Measurements from ENCODE around the gene TP53BP2.
A peak's percentile ranks its signal among the peaks of the same experiment; 100 is the strongest.
"Not testable (repeated sequence)": the region's sequence is repeated elsewhere in the genome, so short reads cannot be mapped to it uniquely, and the experiment has no call there.

TP53BP2 gene, protein sequence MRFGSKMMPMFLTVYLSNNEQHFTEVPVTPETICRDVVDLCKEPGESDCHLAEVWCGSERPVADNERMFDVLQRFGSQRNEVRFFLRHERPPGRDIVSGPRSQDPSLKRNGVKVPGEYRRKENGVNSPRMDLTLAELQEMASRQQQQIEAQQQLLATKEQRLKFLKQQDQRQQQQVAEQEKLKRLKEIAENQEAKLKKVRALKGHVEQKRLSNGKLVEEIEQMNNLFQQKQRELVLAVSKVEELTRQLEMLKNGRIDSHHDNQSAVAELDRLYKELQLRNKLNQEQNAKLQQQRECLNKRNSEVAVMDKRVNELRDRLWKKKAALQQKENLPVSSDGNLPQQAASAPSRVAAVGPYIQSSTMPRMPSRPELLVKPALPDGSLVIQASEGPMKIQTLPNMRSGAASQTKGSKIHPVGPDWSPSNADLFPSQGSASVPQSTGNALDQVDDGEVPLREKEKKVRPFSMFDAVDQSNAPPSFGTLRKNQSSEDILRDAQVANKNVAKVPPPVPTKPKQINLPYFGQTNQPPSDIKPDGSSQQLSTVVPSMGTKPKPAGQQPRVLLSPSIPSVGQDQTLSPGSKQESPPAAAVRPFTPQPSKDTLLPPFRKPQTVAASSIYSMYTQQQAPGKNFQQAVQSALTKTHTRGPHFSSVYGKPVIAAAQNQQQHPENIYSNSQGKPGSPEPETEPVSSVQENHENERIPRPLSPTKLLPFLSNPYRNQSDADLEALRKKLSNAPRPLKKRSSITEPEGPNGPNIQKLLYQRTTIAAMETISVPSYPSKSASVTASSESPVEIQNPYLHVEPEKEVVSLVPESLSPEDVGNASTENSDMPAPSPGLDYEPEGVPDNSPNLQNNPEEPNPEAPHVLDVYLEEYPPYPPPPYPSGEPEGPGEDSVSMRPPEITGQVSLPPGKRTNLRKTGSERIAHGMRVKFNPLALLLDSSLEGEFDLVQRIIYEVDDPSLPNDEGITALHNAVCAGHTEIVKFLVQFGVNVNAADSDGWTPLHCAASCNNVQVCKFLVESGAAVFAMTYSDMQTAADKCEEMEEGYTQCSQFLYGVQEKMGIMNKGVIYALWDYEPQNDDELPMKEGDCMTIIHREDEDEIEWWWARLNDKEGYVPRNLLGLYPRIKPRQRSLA

DNA sequence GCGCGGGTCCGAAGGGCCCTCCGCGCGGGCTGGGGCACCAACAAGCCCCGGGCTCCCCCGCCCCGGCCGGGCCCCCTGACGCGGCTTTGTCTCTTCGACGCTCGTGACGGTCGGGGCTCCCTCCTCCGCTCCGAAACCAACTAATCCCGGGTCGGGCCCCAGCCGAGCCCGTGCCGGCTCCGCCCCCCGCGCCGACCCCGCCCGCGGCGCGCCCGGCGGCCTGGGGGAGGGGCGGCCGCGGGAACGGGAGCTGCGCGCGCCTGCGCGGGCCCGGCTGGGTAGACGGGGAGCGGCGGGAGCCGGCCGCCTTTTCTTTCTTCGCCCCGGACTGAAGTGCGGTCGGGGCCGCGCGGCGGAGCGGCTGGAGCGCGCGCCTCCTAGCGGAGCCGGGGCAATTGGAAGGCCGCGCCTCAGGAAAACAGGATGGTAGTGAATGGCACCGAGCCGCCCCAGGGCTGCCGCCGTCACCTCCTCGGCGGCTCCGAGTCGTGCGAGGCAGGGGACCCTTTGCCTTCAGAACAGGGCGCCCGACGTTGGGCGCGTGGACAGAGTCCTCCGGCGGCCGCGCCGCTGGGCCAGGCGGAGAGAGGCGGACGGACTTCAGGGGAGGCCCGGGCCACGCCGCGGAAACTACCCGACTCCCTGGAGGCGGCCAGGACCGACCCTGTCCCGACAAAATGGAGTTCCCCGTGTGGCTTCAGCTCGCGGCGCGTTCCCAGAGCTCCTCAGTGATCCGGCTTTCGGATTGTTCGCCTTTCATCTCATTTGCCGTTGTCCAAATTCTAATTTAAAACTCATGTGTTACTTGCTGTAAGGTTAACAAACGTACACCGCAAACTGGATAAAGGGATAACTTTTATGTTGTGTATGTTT, at the start of gene TP53BP2:
TP53BP2 (minus strand) TSS at position 138 of the 873 bp plus-strand sequence. CDS start 267 bp downstream, outside the sequence.
- peak; percentile 88 for DNase-seq

DNA sequence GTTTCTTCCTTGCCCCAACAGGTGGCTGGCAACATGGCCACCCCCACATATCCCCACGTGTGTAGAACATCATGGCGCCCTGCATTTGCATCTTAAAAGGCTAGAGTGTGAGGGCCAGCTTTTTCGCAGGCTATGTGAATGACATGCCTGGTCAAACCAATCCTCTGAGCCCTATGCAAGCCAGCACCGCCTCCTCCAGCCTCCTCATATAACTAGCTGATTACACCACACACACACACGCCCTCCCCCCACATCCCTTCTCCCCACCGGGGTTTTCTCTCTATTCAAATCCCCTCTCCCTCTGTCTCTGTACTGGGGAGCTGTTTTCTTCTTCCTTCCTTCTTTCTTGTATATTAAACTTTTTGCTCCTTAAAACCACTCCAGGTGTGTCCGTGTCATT, 44.7 kb upstream of the TP53BP2 start:
- not testable (repeated sequence) for DNase-seq

DNA sequence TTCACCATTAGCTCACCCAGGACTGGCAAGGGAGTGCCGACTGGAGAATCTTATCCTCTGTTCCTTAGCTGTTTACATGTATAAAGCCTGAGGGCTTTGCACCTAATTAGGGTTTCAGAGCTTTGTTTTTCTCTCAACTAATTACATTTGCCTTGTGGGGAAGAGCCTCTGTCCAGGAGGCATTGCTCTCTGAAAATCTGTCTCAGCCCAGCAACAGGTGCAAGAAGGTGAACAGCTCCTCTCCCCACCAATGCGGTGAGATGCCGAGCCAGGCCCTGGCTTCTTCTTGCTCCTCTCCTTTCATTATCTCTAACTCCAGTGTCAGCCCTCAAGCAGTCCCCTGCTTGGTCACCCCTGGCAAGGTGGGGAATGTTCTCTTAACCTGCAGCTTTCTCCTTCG, 43.6 kb upstream of the TP53BP2 start:
- DNase-seq: not testable (repeated sequence)

- no peak for DNase-seq
Measured at GRCh38 chr1:223887747-223888418, 42.1 kb upstream of the TP53BP2 start.

- DNase-seq: no peak
Measured at GRCh38 chr1:223886516-223886921, 40.8 kb upstream of the TP53BP2 start.

DNA sequence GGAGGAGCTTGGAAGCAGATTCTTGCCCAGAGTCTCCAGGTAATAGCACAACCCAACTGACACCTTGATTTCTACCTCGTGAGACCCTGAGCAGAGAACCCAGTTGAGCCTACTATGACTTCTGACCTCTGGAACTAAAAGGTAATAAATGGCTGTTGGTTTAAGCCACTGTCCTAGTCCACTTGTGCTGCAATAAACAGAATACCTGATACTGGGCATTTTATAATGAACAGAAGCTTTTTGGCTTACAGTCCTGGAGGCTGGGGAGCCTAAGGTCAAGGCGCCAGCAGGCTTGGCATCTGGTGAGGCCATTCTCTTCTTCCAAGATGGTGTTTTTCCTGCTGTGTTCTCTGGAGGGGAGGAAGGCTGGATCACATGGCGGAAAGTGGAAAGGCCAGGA, 39.9 kb upstream of the TP53BP2 start:
- no peak for DNase-seq

DNA sequence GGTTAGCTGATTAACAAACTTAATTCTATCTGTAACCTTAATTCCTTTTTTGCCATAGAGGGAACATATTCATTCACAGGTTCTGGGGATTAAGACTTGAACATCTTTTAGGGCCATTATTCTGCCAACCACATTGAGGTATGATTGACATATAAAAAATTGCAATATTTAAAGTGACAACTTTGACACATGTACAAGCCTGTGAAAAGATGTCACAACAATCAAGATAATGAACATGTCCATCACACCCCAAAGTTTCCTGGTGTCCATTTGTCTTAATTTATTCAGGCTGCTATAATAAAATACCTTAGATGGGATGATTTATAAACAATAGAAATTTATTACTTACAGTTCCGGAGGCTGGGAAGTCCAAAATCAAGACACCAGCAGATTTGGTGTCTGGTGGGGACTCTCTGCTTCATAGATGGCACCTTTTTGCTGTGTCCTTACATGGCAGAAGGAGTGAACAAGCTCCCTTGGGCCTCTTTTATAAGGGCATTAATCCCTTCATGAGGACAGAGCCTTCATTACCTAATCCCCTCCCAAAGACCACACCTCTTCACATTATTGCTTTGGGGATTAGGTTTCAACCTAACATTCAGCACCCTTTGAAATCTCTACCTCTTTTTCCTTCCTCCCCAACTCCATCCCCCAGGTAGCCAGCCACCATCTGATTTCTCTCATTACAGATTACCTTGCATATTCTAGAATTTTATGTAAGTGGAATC, 33.0 kb upstream of the TP53BP2 start:
- DNase-seq: no peak

DNA sequence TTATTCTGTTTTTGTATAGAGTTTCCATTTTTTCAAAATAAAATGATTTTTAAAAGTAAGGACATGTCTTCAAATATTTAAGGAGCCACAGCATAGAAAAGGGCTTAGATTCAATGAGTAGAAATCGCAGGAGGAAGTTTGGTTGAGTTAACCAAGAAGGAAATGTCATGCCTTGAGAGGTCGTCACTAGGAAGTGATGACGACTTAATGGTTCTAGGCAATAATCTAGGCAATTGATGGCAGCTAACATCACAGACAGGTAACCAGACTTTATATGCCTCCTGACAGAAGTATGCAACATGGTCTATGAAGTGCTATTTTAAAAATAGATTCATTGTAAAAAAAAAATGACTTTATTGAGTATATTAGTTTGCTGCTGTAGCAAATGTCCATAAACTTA, 32.1 kb upstream of the TP53BP2 start:
- DNase-seq: no peak

DNA sequence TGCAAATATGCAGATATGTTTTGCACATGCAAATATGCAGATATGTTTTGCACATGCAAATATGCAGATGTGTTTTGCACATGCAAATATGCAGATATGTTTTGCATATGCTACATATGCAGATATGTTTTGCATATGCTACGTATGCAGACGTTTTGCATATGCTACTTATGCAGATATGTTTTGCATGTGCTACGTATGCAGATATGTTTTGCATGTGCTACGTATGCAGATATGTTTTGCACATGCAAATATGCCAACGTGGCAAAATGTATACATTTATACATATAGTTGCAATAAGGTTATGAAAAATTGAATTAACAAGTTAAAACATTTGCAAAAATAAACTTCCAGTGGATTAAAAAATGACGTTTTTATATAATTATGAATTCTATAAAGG, 30.8 kb upstream of the TP53BP2 start:
- no peak for DNase-seq

DNA sequence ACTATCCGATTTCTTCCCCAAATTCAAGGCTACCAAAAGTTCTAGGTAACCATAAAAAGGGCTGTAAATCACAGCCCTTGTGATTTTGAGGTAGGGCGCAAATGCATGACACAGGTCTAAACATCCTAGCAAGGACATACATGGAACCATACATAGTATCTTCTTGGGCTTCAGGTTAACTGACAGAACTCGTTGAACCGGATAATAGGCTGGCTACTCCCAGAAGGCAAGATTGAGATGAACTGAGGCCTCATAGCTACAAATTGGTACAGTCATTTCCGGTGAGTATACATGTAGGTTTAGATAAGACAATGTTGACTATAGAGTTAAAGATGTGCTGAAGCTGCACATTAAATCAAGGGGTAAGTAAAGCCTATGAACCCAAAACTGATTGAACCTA, 27.3 kb upstream of the TP53BP2 start:
- no peak for DNase-seq

GRCh38 chr1:223872308-223872901, 26.7 kb upstream of the TP53BP2 start:
- DNase-seq: no peak

GRCh38 chr1:223870617-223871574, 25.1 kb upstream of the TP53BP2 start:
- DNase-seq: no peak

DNA sequence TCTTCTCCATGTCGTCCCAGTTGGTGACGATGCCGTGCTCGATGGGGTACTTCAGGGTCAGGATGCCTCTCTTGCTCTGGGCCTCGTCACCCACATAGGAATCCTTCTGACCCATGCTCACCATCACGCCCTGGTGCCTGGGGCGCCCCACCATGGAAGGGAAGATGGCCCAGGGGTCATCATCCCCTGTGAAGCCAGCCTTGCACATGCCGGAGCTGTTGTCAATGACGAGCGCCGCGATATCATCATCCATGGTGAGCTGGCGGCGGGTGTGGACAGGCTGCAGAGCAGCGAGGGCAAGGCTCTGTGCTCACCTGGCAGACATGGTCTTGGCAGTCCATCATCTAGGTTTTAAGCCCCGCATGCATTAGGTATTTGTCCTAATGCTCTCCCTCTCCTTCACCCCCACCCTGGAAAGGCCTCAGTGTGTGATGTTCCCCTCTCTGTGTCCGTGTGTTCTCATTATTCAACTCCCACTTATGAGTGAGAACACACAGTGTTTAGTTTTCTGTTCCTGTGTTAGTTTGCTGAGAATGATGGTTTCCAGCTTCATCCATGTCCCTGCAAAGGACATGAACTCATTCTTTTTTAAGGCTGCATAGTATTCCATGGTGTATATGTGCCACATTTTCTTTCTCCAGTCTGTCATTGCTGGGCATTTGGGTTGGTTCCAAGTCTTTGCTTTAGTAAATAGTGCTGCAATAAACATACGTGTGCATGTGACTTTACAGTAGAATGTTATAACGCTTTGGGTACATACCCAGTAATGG, 19.0 kb upstream of the TP53BP2 start:
- DNase-seq: not testable (repeated sequence)

DNA sequence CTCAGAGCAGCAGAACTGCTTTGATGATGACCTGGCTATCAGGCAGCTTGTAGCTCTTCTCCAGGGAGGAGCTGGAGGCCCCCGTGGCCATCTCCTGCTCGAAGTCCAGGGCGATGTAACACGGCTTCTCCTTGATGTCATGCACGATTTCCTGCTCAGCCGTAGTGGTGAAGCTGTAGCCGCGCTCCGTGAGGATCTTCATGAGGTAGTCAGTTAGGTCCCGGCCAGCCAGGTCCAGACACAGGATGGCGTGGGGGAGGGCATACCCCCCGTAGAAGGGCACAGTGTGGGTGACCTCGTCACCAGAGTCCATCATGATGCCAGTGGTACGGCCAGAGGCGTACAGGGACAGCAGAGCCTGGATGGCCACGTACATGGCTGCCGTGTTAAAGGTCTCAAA, 18.3 kb upstream of the TP53BP2 start:
- no peak for DNase-seq

DNA sequence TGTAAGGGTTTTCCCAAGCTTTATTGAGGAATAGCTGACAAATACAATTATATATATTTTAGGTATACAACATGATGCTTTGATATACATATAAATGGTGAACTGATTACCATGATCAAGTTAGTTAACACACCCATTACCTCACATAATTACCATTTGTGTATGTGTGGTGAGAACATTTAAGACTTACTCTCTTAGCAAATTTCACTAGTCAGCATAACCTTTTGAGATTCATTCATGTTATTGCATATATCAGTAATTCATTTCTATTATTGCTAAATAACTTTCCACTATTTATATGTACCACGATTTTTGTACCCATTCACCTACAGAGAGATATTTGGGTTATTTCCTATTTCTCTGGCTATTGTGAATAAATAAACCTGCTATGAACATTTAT, 16.2 kb upstream of the TP53BP2 start:
- no peak for DNase-seq

DNA sequence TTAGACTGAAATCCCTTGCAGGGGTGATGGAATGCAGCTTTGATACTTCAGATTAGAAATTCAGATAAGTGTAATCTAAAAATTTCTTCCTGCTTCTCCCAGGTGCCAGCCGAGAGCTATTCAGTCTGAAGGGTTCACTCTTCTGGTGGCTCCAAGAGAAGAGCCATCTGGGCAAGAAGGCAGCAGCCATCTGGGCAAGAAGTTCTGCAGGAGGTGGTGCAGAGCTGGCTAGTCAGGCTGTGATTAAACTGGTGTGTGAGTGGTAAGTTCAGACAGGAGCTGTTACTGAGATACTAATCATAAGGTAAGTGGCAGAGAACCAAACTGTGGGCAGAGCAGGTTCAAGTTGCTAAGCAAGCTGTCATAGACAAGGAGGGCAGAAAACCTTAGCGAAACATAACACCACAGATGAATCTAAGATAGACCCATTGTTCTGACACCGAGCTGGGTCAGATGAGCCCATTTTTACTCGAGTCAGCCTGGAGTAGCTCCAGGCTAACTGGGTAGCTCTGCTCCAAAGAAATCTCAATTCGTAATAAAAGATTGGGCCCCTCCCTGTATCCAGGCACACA, 14.4 kb upstream of the TP53BP2 start:
- no peak for DNase-seq

DNA sequence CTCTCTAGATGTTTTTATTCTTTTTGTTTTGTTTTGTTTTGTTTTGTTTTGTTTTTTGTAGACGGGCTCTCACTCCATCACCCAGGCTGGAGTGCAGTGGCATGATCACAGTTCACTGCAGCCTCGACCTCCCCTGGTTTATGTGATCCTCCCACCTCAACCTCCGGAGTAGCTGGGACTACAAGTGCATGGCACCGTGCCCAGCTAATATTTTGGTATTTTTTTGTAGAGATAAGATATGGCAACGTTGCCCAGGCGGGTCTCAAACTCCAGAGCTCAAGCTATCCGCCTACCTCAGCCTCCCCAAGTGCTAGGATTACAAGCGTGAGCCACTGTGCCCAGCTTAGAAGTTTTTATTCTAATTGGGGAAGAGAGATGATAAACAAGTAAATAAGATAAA, 13.3 kb upstream of the TP53BP2 start:
- DNase-seq: no peak

DNA sequence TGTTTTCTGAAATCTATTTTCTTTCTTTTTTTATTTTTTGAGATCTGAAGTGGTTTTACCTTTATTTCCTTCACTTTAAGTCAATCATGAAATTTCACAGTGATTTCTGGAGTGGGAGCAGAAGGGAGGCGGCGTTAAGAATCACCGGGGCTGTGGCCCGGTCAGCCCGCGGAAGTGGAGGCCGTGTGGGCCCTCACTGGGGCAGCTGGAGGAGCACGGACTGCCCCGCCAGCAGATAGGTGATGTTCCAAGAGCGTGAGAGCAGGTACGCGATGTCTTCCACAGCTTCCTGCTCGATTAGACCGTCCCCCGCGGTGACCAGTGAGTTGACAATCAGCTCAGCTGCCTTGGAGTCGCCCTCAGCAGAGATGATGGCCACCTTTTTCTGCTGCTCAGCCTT, 10.6 kb upstream of the TP53BP2 start:
- no peak for DNase-seq

Data from stimulated activated CD4-positive, alpha-beta T cell treated with anti-CD3 and anti-CD28 coated beads, Interleukin-4, amount 100 ng/mL, for 1 hour (primary cell).